Kidney epithelial cell (primary cell): ENCODE results near the gene GMCL1. TPM values are rescaled to one million over a fixed set of nuclear protein-coding genes. Genes with fewer than 3 reads are reported as not detected.
A peak's percentile ranks its signal among the peaks of the same experiment; 100 is the strongest.

Experiments
- DNase-seq: peaks from one replicate; pipeline ENCODE4 v3.0.0-alpha.2; 2010; ENCODE audit warnings: low read depth
- H3K27me3 ChIP-seq: 2 replicates; pipeline ENCODE4 v1.6.0; 2011; ENCODE audit warnings: low read length; ENCODE audit not compliant: control insufficient read depth, insufficient read depth
- H3K36me3 ChIP-seq: 2 replicates; pipeline ENCODE4 v1.5.1; 2011; ENCODE audit warnings: low read length; ENCODE audit not compliant: control insufficient read depth, insufficient read depth
- H3K4me3 ChIP-seq: 2 replicates; pipeline ENCODE4 v1.5.1; 2011; ENCODE audit warnings: low read depth, mild to moderate bottlenecking, control low read depth, low read length
- total RNA-seq: library from RNA; depleted of rRNA; stranded (reverse); fragments of >200 nt; gene quantifications from 2 replicates; pipeline ENCODE4 v1.2.3, GENCODE V29; 2015
- TF ChIP-seq, protein P1 (sequence below): IDR thresholded peaks from 2 replicates; pipeline ENCODE4 v1.5.1; 2011; ENCODE audit warnings: mild to moderate bottlenecking, moderate library complexity, low read length, control low read depth, inconsistent platforms; ENCODE audit not compliant: insufficient read depth, poor library complexity, severe bottlenecking

GMCL1 gene
- total RNA-seq, 1 donor from 2014 or later = 12.2 TPM

DNA sequence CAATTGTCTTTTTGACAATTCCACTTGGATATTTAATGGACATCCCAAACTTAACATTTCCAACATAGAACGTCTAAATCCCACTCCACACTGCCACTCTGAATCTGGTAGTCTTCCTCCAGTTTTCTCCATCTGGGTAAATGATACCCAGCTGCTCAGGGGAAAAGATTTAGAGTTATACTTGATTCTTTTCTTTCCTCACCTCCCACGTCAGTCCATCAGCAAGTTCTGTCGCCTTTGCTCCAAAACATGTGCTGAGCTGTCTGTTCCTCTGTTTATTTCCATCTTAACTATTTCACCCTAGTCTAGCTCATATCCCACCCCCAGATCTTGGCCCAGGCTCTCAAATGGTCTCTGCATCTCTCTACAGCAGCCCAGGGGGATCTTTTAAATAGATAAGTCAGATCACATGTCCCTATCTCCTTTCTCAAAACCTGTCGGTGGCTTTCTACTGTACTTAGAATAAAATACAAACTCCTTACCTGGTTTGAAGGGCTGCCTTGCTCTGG, 43.4 kb upstream of the GMCL1 start:
- H3K27me3 ChIP-seq = no peaks in the 10 kb centered on the region
- DNase-seq = no peak
- TF ChIP-seq, protein P1, sequence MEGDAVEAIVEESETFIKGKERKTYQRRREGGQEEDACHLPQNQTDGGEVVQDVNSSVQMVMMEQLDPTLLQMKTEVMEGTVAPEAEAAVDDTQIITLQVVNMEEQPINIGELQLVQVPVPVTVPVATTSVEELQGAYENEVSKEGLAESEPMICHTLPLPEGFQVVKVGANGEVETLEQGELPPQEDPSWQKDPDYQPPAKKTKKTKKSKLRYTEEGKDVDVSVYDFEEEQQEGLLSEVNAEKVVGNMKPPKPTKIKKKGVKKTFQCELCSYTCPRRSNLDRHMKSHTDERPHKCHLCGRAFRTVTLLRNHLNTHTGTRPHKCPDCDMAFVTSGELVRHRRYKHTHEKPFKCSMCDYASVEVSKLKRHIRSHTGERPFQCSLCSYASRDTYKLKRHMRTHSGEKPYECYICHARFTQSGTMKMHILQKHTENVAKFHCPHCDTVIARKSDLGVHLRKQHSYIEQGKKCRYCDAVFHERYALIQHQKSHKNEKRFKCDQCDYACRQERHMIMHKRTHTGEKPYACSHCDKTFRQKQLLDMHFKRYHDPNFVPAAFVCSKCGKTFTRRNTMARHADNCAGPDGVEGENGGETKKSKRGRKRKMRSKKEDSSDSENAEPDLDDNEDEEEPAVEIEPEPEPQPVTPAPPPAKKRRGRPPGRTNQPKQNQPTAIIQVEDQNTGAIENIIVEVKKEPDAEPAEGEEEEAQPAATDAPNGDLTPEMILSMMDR = no peak
- no peak overlapping the region for H3K4me3 ChIP-seq
- H3K36me3 ChIP-seq = peaks cover 3% of the 10 kb centered on the region

GRCh38 chr2:69789175-69789721, 40.2 kb upstream of the GMCL1 start:
- DNase-seq = peak; percentile 93
- Histone ChIP-seq H3K36me3 (peaks cover 3% of the 10 kb centered on the region), H3K27me3 (no peaks in the 10 kb centered on the region), H3K4me3 (no peak overlapping the region)
- TF ChIP-seq, protein P1 = no peak

DNA sequence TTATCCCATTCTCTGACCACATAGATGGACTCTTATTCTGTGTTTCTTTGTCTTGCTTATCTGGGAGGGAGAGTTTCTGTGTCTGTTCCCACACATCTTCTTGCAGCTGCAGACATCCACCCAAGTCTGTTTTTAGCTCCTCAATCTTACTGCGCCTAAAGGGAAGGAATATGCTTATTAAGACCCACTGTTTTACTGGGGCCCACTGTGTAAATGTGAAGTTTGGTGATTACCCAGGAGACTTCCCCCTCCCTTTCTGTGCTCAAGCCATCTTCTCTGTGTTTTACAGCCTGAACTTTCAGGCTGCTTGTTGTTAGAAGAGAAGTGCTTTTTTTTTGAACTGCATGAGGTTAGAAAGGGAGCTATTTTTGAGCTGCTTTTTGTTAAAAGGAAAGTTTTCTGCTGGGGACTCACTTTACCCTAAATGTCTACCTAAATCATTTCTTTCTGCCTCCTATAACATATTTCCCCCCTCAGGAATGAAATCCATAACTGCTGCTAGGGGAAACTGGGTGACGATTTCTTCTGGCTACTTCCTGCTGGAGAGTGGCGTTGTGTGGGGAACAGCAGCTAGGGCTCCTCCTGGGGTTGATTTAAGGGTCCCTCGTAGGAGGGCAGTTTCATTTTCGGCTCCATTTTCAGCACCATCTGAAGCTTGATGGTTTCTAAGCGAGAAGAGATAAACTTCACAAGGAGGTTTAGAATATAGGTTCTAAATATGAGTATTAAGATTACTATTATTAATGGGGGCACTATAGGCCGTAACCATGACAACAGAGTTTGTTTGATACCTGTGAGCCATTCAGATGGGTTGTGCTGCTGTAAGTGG, 39.5 kb upstream of the GMCL1 start:
- Histone ChIP-seq H3K4me3 (no peak overlapping the region), H3K27me3 (no peaks in the 10 kb centered on the region), H3K36me3 (peaks cover 3% of the 10 kb centered on the region)
- DNase-seq = no peak
- TF ChIP-seq, protein P1 = no peak

- no peak overlapping the region for H3K4me3 ChIP-seq
- TF ChIP-seq, protein P1 = no peak
- H3K27me3 ChIP-seq = no peaks in the 10 kb centered on the region
- no peak for DNase-seq
- H3K36me3 ChIP-seq = peaks cover 3% of the 10 kb centered on the region
Measured at GRCh38 chr2:69790601-69790959, 38.9 kb upstream of the GMCL1 start.

GRCh38 chr2:69791045-69791444, 38.4 kb upstream of the GMCL1 start:
- Histone ChIP-seq H3K36me3 (peaks cover 3% of the 10 kb centered on the region), H3K4me3 (no peak overlapping the region), H3K27me3 (no peaks in the 10 kb centered on the region)
- no peak for DNase-seq
- TF ChIP-seq, protein P1 = no peak
